CD4-positive, alpha-beta T cell treated with Interleukin-17A for 1 hour (primary cell): ENCODE measurements around the gene ZNF511.
A peak's percentile ranks its signal among the peaks of the same experiment; 100 is the strongest.
"Not testable (repeated sequence)": the region's sequence is repeated elsewhere in the genome, so short reads cannot be mapped to it uniquely, and the experiment has no call there.

Source experiments
- DNase-seq: peaks from one replicate; pipeline ENCODE4 v3.0.0-alpha.2; 2020

Gene ZNF511

DNA sequence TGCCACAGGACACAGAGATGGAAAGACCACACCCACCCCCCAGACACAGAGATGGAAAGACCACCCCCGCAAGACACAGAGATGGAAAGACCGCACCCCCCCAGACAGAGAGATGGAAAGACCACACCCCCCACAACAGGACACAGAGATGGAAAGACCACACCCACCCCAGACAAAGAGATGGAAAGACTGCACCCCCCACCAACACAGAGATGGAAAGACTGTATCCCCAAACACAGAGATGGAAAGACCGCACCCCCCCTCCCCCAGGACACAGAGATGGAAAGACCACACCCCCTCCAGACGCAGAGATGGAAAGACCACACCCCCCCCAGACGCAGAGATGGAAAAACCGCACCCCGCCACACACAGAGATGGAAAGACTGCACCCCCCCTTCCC is 8.0 kb downstream of the ZNF511 start:
- no peak for DNase-seq

DNA sequence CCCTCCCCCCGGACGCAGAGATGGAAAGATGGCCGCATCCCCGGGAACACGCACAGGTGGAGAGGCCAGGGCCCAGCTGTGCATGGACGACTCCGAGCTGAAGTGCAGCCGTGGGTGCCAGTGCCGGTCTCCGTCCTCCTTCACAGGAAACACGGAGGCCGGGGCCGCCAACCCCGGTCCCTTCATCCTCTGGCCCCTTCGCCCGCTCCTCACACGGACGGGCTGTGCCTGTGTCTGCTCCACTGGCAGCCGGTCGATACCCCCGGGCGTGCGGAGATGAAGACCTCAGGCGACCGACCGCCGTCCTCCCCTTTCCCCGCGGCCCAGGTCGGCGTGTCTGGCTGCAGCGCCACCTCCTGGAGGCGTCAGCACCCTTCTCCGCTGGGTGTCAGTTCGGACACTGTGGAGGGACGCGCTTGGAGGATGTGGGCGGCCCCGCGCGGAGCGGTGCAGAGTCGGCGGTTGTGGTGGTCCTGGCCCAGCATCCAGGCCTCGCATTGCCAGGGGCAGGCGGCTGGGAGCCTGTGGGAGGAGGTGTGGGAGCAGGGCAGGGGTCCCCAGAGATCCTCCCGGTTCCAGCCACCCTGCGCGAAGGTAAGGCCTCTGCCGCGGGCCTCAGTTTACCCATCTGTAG is 9.9 kb downstream of the ZNF511 start:
- peak; percentile 77 for DNase-seq

DNA sequence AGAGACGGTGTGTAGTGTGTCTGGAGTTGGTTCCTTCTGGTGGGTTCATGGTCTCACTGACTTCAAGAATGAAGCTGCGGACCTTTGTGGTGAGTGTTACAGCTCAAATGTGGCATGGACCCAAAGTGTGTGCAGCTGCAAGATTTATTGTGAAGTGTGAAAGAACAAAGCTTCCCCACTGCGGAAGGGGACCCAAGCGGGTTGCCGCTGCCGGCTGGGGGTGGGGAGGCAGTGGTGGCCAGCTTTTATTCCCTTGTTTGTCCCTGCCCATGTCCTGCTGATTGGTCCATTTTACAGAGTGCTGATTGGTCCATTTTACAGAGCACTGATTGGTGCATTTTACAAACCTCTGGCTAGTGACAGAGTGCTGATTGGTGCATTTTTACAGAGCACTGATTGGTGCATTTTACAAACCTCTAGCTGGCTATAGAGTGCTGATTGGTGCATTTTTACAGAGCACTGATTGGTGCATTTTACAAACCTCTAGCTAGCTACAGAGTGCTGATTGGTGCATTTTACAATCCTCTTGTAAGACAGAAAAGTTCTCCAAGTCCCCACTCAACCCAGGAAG is 12.2 kb downstream of the ZNF511 start:
- DNase-seq: not testable (repeated sequence)

DNA sequence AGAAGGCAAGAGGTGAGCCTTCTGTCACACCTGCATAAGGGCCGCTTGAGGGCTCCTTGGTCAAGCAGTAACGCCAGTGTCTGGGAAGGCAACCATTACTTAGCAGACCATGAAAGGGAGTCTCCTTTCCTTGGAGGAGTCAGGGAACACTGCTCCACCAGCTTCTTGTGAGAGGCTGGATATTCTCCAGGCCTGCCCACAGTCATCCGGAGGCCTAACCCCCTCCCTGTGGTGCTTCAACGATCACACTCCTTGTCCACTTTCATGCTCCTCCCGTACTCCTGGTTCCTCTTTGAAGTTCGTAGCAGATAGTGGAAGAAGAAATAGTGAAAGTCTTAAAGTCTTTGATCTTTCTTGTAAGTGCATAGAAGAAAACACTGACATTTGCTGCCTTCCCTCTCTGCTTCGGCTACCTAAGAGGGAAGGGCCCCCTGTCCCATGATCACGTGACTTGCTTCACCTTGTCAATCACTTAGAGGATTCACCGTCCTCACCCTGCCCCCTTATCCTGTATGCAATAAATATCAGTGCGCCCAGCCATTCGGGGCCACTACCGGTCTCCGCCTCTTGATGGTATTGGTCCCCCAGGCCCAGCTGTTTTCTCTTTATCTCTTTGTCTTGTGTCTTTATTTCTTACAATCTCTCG is 13.5 kb downstream of the ZNF511 start:
- DNase-seq: not testable (repeated sequence)

DNA sequence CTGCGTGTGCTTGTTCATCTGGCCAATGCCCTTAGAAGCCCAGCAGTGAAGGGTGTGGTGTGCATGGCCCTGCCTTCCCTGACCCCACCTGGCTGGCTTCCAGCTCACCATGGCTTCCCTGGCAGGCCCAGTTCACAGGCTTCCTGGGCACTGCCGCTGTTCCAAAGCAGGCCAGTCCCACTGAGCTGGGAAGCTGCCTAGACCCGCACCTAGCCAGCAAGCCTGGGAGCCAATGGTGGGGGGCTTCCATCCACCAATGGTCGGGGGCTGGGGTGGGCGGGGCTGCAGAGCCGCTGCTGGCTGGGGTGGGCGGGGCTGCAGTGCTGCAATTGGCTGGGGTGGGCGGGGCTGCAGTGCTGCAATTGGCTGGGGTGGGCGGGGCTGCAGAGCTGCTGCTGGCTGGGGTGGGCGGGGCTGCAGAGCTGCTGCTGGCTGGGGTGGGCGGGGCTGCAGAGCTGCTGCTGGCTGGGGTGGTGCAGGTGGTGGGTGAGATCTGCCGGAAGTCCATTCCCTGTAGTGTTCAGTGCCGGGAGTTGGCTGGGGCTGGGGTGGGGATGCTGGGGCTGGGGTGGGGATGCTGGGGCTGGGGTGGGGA is 15.6 kb downstream of the ZNF511 start:
- DNase-seq: peak; percentile 82

DNA sequence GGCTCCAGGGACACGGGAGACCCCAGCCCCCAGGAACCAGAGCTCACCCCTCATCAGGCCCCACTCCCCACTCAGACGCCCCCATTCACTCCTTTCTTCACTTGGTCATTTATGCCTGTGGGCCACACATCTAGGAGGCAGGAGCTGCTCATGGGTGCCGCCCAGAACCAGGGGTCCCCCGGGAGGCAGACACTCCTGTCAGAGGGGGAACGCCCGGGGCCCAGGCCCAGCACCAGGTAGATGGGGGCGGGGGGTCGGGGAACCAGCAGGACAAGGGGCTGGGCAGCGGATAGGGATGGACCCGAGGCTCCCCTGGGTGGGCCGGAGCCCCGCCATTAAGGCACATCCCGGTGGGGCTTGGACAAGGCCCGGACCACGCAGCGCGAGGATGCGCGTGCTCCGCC is 16.1 kb downstream of the ZNF511 start:
- DNase-seq: no peak

DNA sequence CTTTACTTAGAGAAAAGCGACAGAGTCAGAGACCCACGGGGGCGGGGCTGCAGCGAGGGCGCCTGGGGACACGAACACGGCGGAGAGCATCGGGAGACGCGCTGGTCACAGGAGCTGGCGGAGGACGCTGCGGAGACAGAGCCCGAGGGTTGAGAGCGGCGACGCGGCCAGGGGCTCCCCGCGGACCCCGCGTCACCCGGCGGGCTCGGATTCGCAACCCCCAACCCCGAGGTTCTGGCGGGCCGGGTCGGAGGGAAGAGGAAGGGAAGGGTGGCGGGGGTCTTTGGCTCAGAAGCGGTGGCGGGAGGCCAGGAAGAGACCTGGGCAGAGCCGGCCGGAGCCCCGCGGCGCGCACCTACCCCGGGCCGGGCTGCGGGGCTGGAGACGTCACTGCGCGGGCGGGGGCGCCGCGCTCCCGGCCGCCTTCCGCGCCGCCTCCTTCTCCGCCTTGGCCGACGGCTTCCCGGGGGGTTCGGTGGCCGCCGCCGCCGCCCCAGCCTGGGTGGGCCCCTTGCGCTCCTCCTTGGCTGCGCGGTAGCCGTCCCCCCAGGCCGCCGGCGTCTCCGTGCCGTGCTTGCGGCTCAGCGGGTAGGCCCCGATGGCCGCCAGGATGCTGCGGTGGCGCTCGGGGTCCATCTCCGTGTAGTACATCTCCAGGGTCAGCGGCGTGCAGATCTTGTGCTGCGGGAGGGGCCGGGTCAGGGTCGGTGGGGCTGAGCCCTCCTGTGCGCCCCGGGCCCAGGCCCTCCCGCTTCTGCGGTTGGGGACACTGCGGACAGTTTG is 16.9 kb downstream of the ZNF511 start:
- peak; percentile 34 for DNase-seq

DNA sequence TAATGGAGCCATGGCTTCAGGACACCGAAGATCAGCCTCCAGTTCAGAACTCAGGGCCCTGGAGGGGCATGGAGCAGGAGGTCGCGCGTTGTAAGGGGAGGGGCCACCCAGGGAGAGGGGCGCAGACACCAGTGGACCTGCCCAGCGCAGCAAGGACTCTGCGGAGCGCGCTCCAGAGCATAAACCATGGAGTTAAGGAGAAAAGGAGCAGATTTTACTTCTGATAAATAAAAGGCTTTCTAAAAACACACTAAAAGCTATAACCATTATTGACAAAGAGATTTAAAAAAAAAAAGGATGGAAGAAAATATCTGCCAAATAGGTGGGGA is 17.5 kb downstream of the ZNF511 start:
- DNase-seq: no peak

DNA sequence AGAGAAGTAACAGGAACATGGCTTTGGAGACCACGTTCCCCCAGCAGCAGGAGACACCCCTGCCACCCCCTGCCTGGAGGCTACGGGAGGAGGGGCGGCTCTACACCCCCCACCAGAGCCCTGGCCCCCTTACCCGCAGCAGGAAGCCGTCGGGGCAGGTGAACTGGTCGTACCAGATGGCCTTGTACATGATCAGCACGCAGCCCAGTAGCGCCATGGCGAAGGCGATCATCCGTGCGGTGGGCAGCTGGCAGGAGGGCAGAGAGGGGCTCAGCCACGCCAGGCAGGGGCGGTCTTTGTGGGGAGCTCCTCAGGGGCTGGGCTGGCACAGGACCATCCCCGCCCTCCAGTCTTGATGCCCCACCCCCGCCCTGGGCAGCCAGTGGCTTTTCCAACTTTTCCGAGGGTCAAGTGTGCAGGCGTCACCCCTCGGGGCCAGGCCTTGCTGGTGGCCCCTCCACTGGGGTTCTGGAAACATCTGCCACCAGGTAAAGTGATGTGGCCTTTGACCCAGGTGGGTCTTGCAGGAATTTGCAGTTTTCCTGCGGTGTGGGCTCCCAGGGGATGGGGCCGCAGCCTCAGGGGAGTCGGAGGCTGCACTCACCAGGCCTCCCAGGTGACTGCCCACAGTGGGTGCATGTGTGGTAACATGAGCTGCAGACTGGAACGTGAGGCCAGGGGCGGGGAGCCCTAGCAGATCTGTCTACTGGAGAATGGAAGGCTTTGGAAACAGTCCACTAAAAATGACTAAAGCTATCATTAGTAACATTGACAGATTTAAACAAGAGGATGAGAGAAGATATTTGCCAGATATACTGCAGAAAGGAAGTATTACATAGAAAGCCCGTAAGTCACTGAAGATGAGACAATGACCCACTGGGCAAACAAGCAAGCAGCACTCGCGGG is 18.3 kb downstream of the ZNF511 start:
- DNase-seq: no peak

DNA sequence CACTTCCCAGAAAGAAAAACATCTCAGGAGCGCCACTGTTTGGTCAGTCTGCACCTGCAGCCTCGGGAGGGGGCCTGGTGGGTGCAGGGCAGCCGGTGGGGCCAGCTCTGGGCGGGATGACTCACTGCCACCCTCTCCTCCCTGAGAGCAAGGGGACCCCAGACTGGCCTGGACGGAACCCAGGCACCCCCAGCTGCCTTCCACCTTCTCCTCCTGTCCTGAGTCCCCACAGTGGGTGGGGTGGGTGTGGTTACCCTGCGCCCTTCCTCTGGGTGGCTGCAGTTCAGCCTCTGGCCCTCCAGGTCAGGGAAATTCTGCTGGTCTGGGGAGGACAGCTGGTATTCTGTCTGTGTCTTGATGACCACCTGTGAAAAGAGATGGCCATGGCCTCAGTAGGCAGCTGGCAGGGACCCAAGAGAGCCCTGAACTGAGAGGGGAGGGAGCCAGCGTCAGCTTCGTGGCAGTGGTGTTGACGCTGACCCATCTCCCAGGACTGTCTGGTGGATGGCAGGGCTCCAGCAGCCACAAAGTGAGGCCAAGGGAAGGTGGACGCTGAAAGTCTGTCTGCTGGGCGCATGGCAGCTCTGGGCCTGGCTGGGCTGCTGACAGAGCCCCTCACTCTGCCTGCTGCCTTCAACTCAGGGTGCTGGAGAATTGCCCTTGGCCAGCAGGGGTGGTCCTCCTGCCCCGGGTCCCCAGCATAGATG is 19.1 kb downstream of the ZNF511 start:
- DNase-seq: no peak

DNA sequence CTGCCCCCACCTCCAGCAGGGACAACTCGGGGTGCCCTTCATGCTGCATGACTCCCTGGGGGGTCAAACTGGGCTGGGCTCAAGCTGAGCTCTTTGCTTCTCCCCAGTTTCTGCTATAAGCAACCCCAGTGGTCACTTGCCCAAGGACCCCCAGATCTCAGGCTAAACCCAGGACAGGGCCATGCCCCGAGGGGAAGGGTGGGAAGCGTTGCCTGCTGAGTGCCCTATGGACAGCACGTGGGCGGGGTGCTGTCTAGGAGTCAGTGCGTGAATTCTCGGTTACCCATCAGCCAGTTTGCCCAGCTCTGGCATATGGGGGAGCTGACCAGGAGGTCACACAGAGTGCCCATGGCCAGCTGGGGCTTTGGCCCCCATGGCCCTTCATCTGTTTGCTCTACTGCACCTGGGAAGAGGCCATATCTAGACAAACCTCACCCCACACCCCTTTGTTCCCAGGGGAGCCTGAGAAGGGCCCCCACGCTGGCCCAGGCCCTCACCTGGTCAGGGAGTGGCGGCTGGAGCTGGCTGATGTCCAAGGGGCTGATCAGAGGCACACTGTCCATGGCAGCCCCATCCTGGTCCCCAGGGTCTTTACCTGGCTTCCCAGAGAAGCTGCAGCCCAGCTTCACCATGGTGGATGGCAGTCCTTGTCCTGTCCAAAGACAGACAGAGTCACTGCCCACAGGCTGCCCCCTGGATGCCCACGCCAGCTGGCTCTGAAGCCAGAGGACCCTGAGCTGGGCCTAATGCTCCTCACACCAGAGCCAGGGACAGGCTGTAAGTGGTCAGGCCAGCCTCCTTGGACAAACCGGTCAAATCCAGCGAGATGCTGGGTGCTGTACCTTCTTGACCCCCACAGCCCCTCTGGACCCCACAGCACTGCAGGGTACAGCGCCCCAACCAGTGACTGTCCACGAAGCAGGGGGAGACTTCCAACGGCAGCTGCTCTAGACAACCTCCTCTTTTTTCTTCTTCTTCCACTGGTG is 19.9 kb downstream of the ZNF511 start:
- DNase-seq: no peak

DNA sequence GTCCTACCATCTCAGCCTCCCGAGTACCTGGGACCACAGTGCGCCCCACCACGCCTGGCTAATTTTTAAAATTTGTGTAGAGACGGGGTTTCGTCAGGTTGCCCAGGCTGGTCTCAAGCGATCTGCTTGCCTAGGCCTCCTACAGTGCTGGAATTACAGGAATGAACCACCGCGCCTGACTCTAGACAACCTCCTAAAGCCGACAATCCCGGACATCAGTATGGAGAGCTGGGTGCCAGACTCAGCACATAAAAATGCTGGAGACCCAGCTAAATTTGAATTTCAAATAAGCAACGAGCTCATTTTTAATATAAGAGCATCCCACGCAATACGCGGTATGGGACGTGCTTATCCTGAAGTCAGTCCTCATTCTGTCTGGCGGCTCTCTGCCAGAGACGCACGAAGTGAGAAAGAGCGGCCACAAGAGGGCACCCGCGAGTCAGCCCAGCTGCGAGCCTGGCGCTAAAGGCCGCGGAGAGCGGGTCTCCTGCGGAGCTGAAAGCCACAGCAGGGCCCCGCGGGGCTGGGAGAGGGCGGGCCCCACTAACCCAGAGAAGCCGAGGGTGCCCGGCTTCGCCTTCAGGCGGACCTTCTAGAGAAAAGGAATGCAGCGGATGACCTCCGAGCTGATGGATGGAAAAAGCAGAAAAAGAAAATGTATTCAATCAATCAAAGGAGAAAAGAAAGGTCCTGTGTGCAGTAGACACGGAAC is 20.9 kb downstream of the ZNF511 start:
- peak; percentile 87 for DNase-seq

DNA sequence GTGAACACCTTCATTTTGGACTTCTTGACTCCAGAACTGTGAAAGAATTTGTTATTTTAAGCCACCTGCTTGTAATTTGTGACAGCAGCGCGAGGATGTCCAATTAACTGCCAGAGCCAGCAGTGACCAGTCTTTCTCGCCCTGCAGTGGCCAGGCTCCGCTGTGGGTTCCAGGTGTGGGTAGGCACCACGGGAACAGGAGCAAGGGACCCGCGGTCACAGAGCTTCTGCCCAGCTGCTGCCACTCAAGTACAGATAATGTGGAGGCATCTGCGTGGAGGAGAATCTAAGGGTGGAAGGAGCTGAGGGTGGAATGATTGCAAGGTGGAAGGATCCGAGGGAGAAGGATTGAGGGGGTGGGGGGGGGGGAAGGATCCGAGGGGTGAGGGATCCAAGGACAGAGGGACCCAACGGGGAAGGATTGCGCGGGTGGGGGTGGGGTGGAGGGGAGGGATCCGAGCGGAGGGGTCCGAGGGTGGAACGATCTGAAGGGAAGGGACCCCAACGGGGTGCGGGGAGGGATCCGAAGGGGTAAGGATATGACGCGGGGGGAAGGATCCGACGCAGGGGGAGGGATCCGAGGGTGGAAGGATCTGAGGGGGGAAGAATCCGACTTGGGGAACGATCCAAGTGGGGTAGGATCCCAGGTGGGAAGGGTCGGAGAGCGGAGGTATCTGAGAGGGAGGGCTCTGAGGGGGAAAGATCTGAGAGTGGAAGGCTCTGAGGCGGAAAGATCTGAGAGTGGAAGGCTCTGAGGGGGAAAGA is 24.4 kb downstream of the ZNF511 start:
- no peak for DNase-seq

DNA sequence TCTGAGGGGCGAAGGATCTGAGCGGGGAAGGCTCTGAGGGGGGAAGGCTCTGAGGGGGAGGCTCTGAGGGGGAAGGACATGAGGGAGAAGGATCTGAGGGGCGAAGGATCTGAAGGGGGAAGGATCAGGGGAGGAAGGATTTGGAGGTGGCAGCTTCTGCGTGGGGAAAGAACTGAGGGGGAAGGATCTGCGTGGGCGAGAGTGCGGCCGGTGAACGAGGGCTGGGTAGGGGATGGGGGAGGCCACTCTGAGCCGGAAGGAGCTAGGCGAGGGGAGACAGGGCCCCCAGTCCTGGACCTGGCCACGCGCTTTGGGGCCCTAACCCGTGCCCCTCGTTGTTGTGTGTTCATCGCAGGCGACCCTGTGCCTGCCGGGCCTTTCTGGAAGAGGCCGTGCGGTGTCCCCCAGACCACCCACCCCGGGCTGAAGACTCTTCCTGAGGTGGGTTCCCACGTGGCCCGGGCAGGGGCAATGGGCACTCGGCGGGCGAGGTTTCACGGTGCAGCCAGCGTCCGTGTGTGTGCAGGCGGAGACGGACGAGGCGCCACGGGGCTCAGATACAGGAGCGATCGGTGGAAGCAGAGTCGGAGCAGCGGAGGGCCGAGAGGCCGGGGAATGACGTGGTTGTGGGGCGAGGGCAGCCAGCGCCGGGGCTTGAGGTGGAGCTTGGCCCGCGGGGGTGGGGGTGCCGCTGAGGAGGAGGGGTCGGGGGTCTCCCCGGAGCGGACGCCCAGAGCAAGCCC is 26.0 kb downstream of the ZNF511 start:
- peak; percentile 25 for DNase-seq

DNA sequence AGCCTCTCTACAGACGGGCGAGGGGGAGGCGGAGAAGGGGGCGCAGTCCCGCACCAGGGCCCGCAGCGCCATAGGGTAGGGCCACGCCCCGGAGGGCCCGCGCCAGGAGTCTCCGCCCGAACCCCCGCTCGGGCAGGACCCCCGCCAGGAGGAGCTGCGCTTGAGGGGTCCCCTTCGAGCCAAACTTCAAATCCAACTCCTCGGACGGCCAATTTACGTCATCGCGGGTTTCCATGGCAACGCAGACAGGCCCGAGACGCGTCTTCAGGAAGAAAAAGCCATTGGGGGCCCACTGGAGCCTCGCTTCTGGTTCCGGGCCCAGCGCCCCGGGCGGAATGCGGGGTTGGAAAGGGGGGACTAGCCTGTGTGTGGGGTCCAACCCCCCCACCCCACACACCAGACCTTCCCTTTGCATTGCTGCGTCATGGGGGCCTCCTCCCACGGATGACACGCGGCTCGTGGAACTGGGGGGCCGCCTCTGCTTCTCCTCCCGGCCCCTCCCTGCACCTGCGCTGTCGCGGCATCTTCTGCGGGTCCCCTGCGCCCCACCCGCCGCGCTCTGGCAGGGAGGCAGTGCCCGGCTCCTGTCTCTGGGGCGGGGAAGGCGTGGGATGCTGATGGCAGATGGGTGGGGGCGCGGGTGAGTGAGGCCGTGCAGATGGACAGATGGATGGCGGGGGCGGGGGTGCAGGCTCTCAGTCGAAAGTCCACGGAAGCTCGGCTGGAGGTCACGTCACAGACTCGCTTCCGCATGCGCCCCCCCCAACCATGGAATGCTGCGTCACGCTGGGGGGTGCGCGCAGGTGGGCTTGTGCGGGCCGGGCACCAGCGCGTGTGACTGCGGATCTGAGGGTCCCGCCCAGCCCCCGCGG is 26.8 kb downstream of the ZNF511 start:
- peak; percentile 89 for DNase-seq

DNA sequence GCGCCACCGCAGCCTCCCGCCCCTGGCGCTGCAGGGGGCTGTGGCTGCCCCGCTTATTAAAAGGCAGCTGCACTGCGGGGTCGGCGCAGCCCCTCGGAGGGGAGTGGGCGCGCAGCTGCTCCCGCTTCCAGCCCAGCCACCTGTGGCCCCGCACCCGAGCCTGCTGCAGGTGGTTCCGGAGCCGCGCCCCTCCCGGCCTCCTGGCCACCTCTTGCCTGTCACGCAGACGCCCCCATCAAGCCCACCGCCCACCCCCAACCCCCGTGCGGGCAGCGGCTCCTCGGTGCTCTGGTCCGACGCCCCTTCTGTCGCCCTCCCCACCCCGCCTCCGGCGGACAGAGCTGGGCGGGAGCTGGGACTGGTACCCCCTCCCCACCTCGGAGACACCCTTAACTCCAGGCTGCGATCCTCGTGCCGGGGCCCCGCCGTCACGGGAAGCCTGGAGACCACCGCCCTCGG is 27.4 kb downstream of the ZNF511 start:
- DNase-seq: no peak
